Sigmoid colon (tissue), 3 donors: ENCODE measurements around the gene PHLPP1.

Experiments
- CTCF ChIP-seq, 4 experiments: fragments of 450-650 bp in 3 of 4; fragments of 200-600 bp in 1 of 4; IDR thresholded peaks; one replicate each; pipeline ENCODE4 v1.5.1; 2016 to 2019; ENCODE audit warnings: antibody characterized with exemption in 4 of 4, mild to moderate bottlenecking in 3 of 4, moderate library complexity in 2 of 4
- POLR2A ChIP-seq, 2 donors: fragments of 450-650 bp; IDR thresholded peaks; one replicate each; pipeline ENCODE4 v1.6.1; 2016; ENCODE audit warnings: antibody characterized with exemption in 2 of 2, mild to moderate bottlenecking in 2 of 2, moderate library complexity in 2 of 2

- TF ChIP-seq CTCF (IDR thresholded peaks at IDR 0.05) = no peak
- no peak for TF ChIP-seq POLR2A (IDR thresholded peaks at IDR 0.05)
Measured at GRCh38 chr18:62894681-62895390, 179.5 kb downstream of the PHLPP1 start.
